T-helper 1 cell treated with Interleukin-12 subunit alpha and Interleukin-12 subunit beta and Interleukin-4 antibody, amounts not matched to agents 30 μg/mL and 1 μg/mL, for 36 hours (primary cell): ENCODE measurements around the gene CST11.
"Not testable (repeated sequence)": the region's sequence is repeated elsewhere in the genome, so short reads cannot be mapped to it uniquely, and the experiment has no call there.

Experiments used
- H3K27ac Mint-ChIP-seq: one replicate; pipeline ENCODE4 v1.8.0; 2021; ENCODE audit warnings: mild to moderate bottlenecking, mixed read lengths
- H3K27me3 Mint-ChIP-seq: one replicate; pipeline ENCODE4 v1.8.0; 2021; ENCODE audit warnings: low read depth, mixed read lengths
- H3K36me3 Mint-ChIP-seq: one replicate; pipeline ENCODE4 v1.8.0; 2021; ENCODE audit warnings: low read depth, mixed read lengths
- H3K4me1 Mint-ChIP-seq: one replicate; pipeline ENCODE4 v1.8.0; 2021; ENCODE audit warnings: low read depth, mixed read lengths
- H3K4me3 Mint-ChIP-seq: one replicate; pipeline ENCODE4 v1.8.0; 2021; ENCODE audit warnings: mild to moderate bottlenecking, moderate library complexity, mixed read lengths
- H3K9me3 Mint-ChIP-seq: one replicate; pipeline ENCODE4 v1.8.0; 2021; ENCODE audit warnings: mixed read lengths

Gene CST11

GRCh38 chr20:23472306-23472705 lies 19.6 kb upstream of the CST11 start:
- not testable (repeated sequence) for H3K27me3 Mint-ChIP-seq, H3K36me3 Mint-ChIP-seq, H3K4me1 Mint-ChIP-seq, H3K27ac Mint-ChIP-seq, H3K9me3 Mint-ChIP-seq, H3K4me3 Mint-ChIP-seq

GRCh38 chr20:23466961-23467360 lies 14.3 kb upstream of the CST11 start:
- Mint-ChIP-seq H3K27me3 (peaks cover 15% of the 10 kb centered on the region), H3K9me3 (peaks cover 29% of the 10 kb centered on the region)
- H3K4me1 Mint-ChIP-seq, H3K4me3 Mint-ChIP-seq, H3K36me3 Mint-ChIP-seq, H3K27ac Mint-ChIP-seq: not testable (repeated sequence)

GRCh38 chr20:23461180-23461579 lies 8.5 kb upstream of the CST11 start:
- H3K27me3 Mint-ChIP-seq: peaks cover 18% of the 10 kb centered on the region
- H3K4me3 Mint-ChIP-seq: no peak overlapping the region
- no peak overlapping the region for H3K27ac Mint-ChIP-seq
- peaks cover 16% of the 10 kb centered on the region for H3K9me3 Mint-ChIP-seq
- H3K4me1 Mint-ChIP-seq: peaks cover 7% of the 10 kb centered on the region
- H3K36me3 Mint-ChIP-seq: no peaks in the 10 kb centered on the region

GRCh38 chr20:23459461-23460150 lies 6.9 kb upstream of the CST11 start:
- no peaks in the 10 kb centered on the region for H3K36me3 Mint-ChIP-seq
- H3K27ac Mint-ChIP-seq: no peak overlapping the region
- peaks cover 4% of the 10 kb centered on the region for H3K9me3 Mint-ChIP-seq
- H3K27me3 Mint-ChIP-seq: peaks cover 18% of the 10 kb centered on the region
- no peak overlapping the region for H3K4me3 Mint-ChIP-seq
- H3K4me1 Mint-ChIP-seq: peaks cover 12% of the 10 kb centered on the region

- no peak overlapping the region for H3K27ac Mint-ChIP-seq
Measured at GRCh38 chr20:23456873-23457272, 4.2 kb upstream of the CST11 start.

GRCh38 chr20:23456409-23456808 lies 3.7 kb upstream of the CST11 start:
- peaks cover 4% of the 10 kb centered on the region for H3K27me3 Mint-ChIP-seq
- no peak overlapping the region for H3K27ac Mint-ChIP-seq
- no peaks in the 10 kb centered on the region for H3K36me3 Mint-ChIP-seq
- H3K9me3 Mint-ChIP-seq: no peaks in the 10 kb centered on the region
- no peak overlapping the region for H3K4me3 Mint-ChIP-seq
- H3K4me1 Mint-ChIP-seq: peaks cover 12% of the 10 kb centered on the region

More at GRCh38 chr20:23456873-23457272, 4.2 kb upstream of the CST11 start:
- peaks cover 4% of the 10 kb centered on the region for H3K27me3 Mint-ChIP-seq
- H3K4me1 Mint-ChIP-seq: peaks cover 12% of the 10 kb centered on the region
- no peak overlapping the region for H3K4me3 Mint-ChIP-seq
- no peaks in the 10 kb centered on the region for H3K9me3 Mint-ChIP-seq
- H3K36me3 Mint-ChIP-seq: no peaks in the 10 kb centered on the region

- Mint-ChIP-seq H3K9me3 (no peaks in the 10 kb centered on the region), H3K27ac (no peak overlapping the region), H3K4me3 (no peak overlapping the region), H3K4me1 (peaks cover 12% of the 10 kb centered on the region), H3K36me3 (no peaks in the 10 kb centered on the region), H3K27me3 (peaks cover 11% of the 10 kb centered on the region)
Measured at GRCh38 chr20:23455639-23456038, 3.0 kb upstream of the CST11 start.

- no peaks in the 10 kb centered on the region for H3K9me3 Mint-ChIP-seq
- H3K27ac Mint-ChIP-seq: no peak overlapping the region
- peaks cover 12% of the 10 kb centered on the region for H3K27me3 Mint-ChIP-seq
- no peak overlapping the region for H3K4me3 Mint-ChIP-seq
- no peaks in the 10 kb centered on the region for H3K36me3 Mint-ChIP-seq
- H3K4me1 Mint-ChIP-seq: peaks cover 15% of the 10 kb centered on the region
Measured at GRCh38 chr20:23454816-23455215, 2.1 kb upstream of the CST11 start.

GRCh38 chr20:23453549-23454543 lies 1.2 kb upstream of the CST11 start:
- Mint-ChIP-seq H3K27me3 (peaks cover 9% of the 10 kb centered on the region), H3K4me1 (peaks cover 22% of the 10 kb centered on the region), H3K36me3 (no peaks in the 10 kb centered on the region), H3K27ac (no peak overlapping the region), H3K9me3 (no peaks in the 10 kb centered on the region), H3K4me3 (no peak overlapping the region)

GRCh38 chr20:23451956-23452487 lies 654 bp downstream of the CST11 start:
- Mint-ChIP-seq H3K4me1 (peaks cover 22% of the 10 kb centered on the region), H3K36me3 (no peaks in the 10 kb centered on the region), H3K27me3 (peaks cover 9% of the 10 kb centered on the region), H3K4me3 (no peak overlapping the region), H3K9me3 (no peaks in the 10 kb centered on the region), H3K27ac (no peak overlapping the region)

- Mint-ChIP-seq H3K27ac (no peak overlapping the region), H3K4me3 (no peak overlapping the region), H3K27me3 (peaks cover 9% of the 10 kb centered on the region), H3K4me1 (peaks cover 13% of the 10 kb centered on the region), H3K9me3 (no peaks in the 10 kb centered on the region), H3K36me3 (no peaks in the 10 kb centered on the region)
Measured at GRCh38 chr20:23450877-23451276, 1.8 kb downstream of the CST11 start.

- H3K4me1 Mint-ChIP-seq: peaks cover 11% of the 10 kb centered on the region
- no peaks in the 10 kb centered on the region for H3K9me3 Mint-ChIP-seq
- no peak overlapping the region for H3K4me3 Mint-ChIP-seq
- H3K27ac Mint-ChIP-seq: no peak overlapping the region
- no peaks in the 10 kb centered on the region for H3K36me3 Mint-ChIP-seq
- peaks cover 9% of the 10 kb centered on the region for H3K27me3 Mint-ChIP-seq
Measured at GRCh38 chr20:23449421-23449820, 3.3 kb downstream of the CST11 start.

- Mint-ChIP-seq H3K4me3 (no peak overlapping the region), H3K9me3 (no peaks in the 10 kb centered on the region), H3K4me1 (peaks cover 11% of the 10 kb centered on the region), H3K27ac (no peak overlapping the region), H3K27me3 (peaks cover 9% of the 10 kb centered on the region), H3K36me3 (no peaks in the 10 kb centered on the region)
Measured at GRCh38 chr20:23448167-23448566, 4.5 kb downstream of the CST11 start.

- Mint-ChIP-seq H3K36me3 (no peaks in the 10 kb centered on the region), H3K27ac (no peak overlapping the region), H3K27me3 (peaks cover 9% of the 10 kb centered on the region), H3K4me1 (peaks cover 11% of the 10 kb centered on the region), H3K4me3 (no peak overlapping the region), H3K9me3 (no peaks in the 10 kb centered on the region)
Measured at GRCh38 chr20:23446505-23446904, 6.2 kb downstream of the CST11 start.
